Stimulated activated CD4-positive, alpha-beta T cell treated with anti-CD3 and anti-CD28 coated beads, Interleukin-1b, Interleukin-23, amount 100 ng/mL, for 1 hour (primary cell): ENCODE data around the gene SS18.

Experiments used
- DNase-seq, 2 donors: peaks; one replicate each; pipeline ENCODE4 v3.0.0-alpha.2; 2020; ENCODE audit warnings: low read depth in 2 of 2

Gene SS18

GRCh38 chr18:26002375-26002910 lies 88.0 kb downstream of the SS18 start:
- no peak for DNase-seq

- no peak for DNase-seq
These were observed 92.0 kb downstream of the SS18 start for GRCh38 chr18:25998461-25998860.

- DNase-seq: no peak
These were observed 97.8 kb downstream of the SS18 start for GRCh38 chr18:25992566-25992965.

- DNase-seq: no peak
These were observed 99.9 kb downstream of the SS18 start for GRCh38 chr18:25990473-25990872.

- DNase-seq: no peak
These were observed 104.6 kb downstream of the SS18 start for GRCh38 chr18:25985707-25986394.

GRCh38 chr18:25983730-25984129 lies 106.7 kb downstream of the SS18 start:
- no peak for DNase-seq

GRCh38 chr18:25982961-25983360 lies 107.5 kb downstream of the SS18 start:
- DNase-seq: no peak

GRCh38 chr18:25982153-25982552 lies 108.3 kb downstream of the SS18 start:
- no peak for DNase-seq

- no peak for DNase-seq
These were observed 110.9 kb downstream of the SS18 start for GRCh38 chr18:25979369-25980040.

- DNase-seq: no peak
These were observed 113.9 kb downstream of the SS18 start for GRCh38 chr18:25976554-25976953.

- DNase-seq: no peak
These were observed 115.8 kb downstream of the SS18 start for GRCh38 chr18:25974630-25975077.
